DOHH2 (cell line): ENCODE data around the gene ILKAP.

Source experiments
- H3F3A ChIP-seq: fragments of 200-600 bp; sonication (generic), shearing (Covaris generic); 2 replicates; pipeline ENCODE4 v1.6.0; 2016; ENCODE audit warnings: antibody characterized with exemption, mild to moderate bottlenecking; ENCODE audit not compliant: control insufficient read depth, insufficient read depth
- H3K27ac ChIP-seq: fragments of 200-600 bp; sonication (generic); 2 replicates; pipeline ENCODE4 v1.5.1; 2014; ENCODE audit warnings: low read depth, mild to moderate bottlenecking, low read length, moderate library complexity
- H3K27me3 ChIP-seq: fragments of 200-600 bp; sonication (generic); 2 replicates; pipeline ENCODE4 v1.6.1; 2014; ENCODE audit warnings: mild to moderate bottlenecking, low read length, mixed read lengths; ENCODE audit not compliant: control insufficient read depth
- H3K36me3 ChIP-seq: fragments of 200-600 bp; sonication (generic); 2 replicates; pipeline ENCODE4 v1.6.1; 2014; ENCODE audit warnings: mild to moderate bottlenecking, low read length, moderate library complexity, mixed read lengths; ENCODE audit not compliant: control insufficient read depth
- H3K4me1 ChIP-seq: fragments of 200-600 bp; sonication (generic); 2 replicates; pipeline ENCODE4 v1.6.1; 2014; ENCODE audit warnings: mild to moderate bottlenecking, low read length, mixed read lengths; ENCODE audit not compliant: control insufficient read depth
- H3K4me2 ChIP-seq: fragments of 200-600 bp; sonication (generic); 2 replicates; pipeline ENCODE4 v1.6.0; 2014; ENCODE audit warnings: mild to moderate bottlenecking, low read length, moderate library complexity
- H3K4me3 ChIP-seq: fragments of 200-600 bp; sonication (generic); 2 replicates; pipeline ENCODE4 v1.5.1; 2014; ENCODE audit warnings: mild to moderate bottlenecking, low read length, mixed read lengths
- H3K79me2 ChIP-seq: fragments of 200-600 bp; sonication (generic); 2 replicates; pipeline ENCODE4 v1.6.1; 2014; ENCODE audit warnings: mild to moderate bottlenecking, low read length, mixed read lengths; ENCODE audit not compliant: control insufficient read depth
- H3K9me2 ChIP-seq: fragments of 200-600 bp; sonication (generic); replicated peaks from 2 replicates; pipeline ENCODE4 v1.6.1; 2014; ENCODE audit warnings: mild to moderate bottlenecking, low read length, mixed read lengths; ENCODE audit not compliant: control insufficient read depth
- H3K9me3 ChIP-seq: fragments of 200-600 bp; sonication (generic); 2 replicates; pipeline ENCODE4 v1.6.1; 2014; ENCODE audit warnings: antibody characterized with exemption, low read length, mixed read lengths; ENCODE audit not compliant: control insufficient read depth, insufficient read depth
- H4K20me1 ChIP-seq: fragments of 200-600 bp; sonication (generic); 2 replicates; pipeline ENCODE4 v1.6.0; 2014; ENCODE audit warnings: low read depth, mild to moderate bottlenecking, antibody characterized with exemption, low read length, moderate library complexity; ENCODE audit not compliant: control insufficient read depth, insufficient read depth
- EZH2phosphoT487 ChIP-seq: fragments of 200-600 bp; sonication (generic); IDR thresholded peaks from 2 replicates; pipeline ENCODE4 v1.6.1; 2017; ENCODE audit warnings: borderline replicate concordance, mild to moderate bottlenecking, antibody characterized with exemption, low read length, moderate library complexity, mixed read lengths
- TF ChIP-seq, protein P1 (sequence below): fragments of 200-600 bp; sonication (generic); IDR thresholded peaks from one replicate; pipeline ENCODE4 v1.5.1; 2014; ENCODE audit warnings: antibody characterized with exemption, mild to moderate bottlenecking, low read depth, low read length; ENCODE audit not compliant: poor library complexity, severe bottlenecking

Gene ILKAP

DNA sequence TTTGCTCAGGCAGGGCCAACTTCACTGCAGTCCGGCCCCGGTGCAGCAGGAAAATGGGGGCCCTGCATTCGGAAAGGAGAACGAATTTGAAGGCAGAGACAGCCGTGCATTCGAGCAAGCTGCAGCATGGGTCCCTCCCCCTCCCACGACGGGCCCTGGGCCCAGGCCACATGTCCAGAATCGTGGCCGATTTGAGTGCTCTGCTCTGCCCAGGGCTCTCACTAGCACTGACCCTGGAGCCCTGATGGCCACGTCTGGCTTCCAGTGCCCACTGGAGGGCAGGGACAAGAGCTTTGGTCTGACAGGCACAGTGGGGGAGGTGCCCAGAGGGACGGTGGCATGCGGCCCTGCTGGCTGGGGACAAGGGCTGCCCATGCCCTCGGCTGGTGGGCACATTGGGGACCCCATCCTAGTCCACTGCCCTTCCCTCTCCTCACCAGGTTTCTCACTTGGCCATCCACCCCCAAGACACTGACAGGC is 79.5 kb downstream of the ILKAP start:
- Histone ChIP-seq H3K36me3 (no peaks in the 10 kb centered on the region), H3K79me2 (no peaks in the 10 kb centered on the region)
- TF ChIP-seq, protein P1, sequence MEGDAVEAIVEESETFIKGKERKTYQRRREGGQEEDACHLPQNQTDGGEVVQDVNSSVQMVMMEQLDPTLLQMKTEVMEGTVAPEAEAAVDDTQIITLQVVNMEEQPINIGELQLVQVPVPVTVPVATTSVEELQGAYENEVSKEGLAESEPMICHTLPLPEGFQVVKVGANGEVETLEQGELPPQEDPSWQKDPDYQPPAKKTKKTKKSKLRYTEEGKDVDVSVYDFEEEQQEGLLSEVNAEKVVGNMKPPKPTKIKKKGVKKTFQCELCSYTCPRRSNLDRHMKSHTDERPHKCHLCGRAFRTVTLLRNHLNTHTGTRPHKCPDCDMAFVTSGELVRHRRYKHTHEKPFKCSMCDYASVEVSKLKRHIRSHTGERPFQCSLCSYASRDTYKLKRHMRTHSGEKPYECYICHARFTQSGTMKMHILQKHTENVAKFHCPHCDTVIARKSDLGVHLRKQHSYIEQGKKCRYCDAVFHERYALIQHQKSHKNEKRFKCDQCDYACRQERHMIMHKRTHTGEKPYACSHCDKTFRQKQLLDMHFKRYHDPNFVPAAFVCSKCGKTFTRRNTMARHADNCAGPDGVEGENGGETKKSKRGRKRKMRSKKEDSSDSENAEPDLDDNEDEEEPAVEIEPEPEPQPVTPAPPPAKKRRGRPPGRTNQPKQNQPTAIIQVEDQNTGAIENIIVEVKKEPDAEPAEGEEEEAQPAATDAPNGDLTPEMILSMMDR, result no peak
- no peak for TF ChIP-seq EZH2phosphoT487

GRCh38 chr2:238123218-238123971 is 80.1 kb downstream of the ILKAP start:
- H3K4me3 ChIP-seq, result no peak overlapping the region
- no peak for TF ChIP-seq EZH2phosphoT487
- TF ChIP-seq, protein P1, result no peak
- no peaks in the 10 kb centered on the region for H3K9me2 ChIP-seq
- H3K27ac ChIP-seq, result no peak overlapping the region
- H3K79me2 ChIP-seq, result no peaks in the 10 kb centered on the region
- H3K27me3 ChIP-seq, result peaks cover 17% of the 10 kb centered on the region
- peaks cover 7% of the 10 kb centered on the region; the same call in 1 of the 2 replicates for H3K9me3 ChIP-seq
- H4K20me1 ChIP-seq, result no peaks in the 10 kb centered on the region
- no peak overlapping the region for H3K4me2 ChIP-seq
- no peaks in the 10 kb centered on the region for H3K36me3 ChIP-seq
- no peaks in the 10 kb centered on the region for H3F3A ChIP-seq
- peaks cover 4% of the 10 kb centered on the region; the same call in 1 of the 2 replicates for H3K4me1 ChIP-seq

More for the DNA sequence above, 79.5 kb downstream of the ILKAP start:
- Histone ChIP-seq H3K9me3 (peaks cover 7% of the 10 kb centered on the region; the same call in 1 of the 2 replicates), H3K4me1 (peaks cover 4% of the 10 kb centered on the region; the same call in 1 of the 2 replicates), H3K9me2 (no peaks in the 10 kb centered on the region), H3K4me3 (no peak overlapping the region), H3F3A (no peaks in the 10 kb centered on the region), H4K20me1 (no peaks in the 10 kb centered on the region), H3K4me2 (no peak overlapping the region), H3K27me3 (peaks cover 11% of the 10 kb centered on the region), H3K27ac (no peak overlapping the region)

GRCh38 chr2:238122287-238123217 is 80.9 kb downstream of the ILKAP start:
- Histone ChIP-seq H3K4me3 (no peak overlapping the region), H4K20me1 (no peaks in the 10 kb centered on the region)
- TF ChIP-seq, protein P1, result no peak
- TF ChIP-seq EZH2phosphoT487, result no peak

More at GRCh38 chr2:238122287-238123217, 80.9 kb downstream of the ILKAP start:
- Histone ChIP-seq H3K4me1 (peaks cover 4% of the 10 kb centered on the region; the same call in 1 of the 2 replicates), H3K27ac (no peak overlapping the region), H3F3A (no peaks in the 10 kb centered on the region), H3K27me3 (peaks cover 22% of the 10 kb centered on the region), H3K79me2 (no peaks in the 10 kb centered on the region), H3K36me3 (no peaks in the 10 kb centered on the region), H3K9me2 (no peaks in the 10 kb centered on the region), H3K4me2 (no peak overlapping the region), H3K9me3 (peaks cover 7% of the 10 kb centered on the region; the same call in 1 of the 2 replicates)
